GM13977 (cell line): ENCODE measurements around the gene RAP2C.

Experiments
- DNase-seq: peaks from one replicate; pipeline ENCODE4 v3.0.0; 2012; ENCODE audit warnings: low spot score
- in situ Hi-C: fragments of 300-500 bp; cut with MboI; formaldehyde crosslinking; loops from one replicate; pipeline ENCODE4 v1.12.0; 2022; ENCODE audit warnings: low sequenced_read_pairs, low pct_unique_long_range_greater_than_20kb, mixed read lengths, inconsistent platforms; ENCODE audit not compliant: unreplicated experiment
- TF ChIP-seq, protein P1 (sequence below): IDR thresholded peaks from 2 replicates; pipeline ENCODE4 v1.5.1; 2012; ENCODE audit warnings: mild to moderate bottlenecking, control low read depth; ENCODE audit not compliant: insufficient read depth; ENCODE audit errors: extremely low read depth, missing control alignments

RAP2C gene

GRCh38 chrX:132217203-132218073, 1.8 kb downstream of the RAP2C start:
- TF ChIP-seq, protein P1, sequence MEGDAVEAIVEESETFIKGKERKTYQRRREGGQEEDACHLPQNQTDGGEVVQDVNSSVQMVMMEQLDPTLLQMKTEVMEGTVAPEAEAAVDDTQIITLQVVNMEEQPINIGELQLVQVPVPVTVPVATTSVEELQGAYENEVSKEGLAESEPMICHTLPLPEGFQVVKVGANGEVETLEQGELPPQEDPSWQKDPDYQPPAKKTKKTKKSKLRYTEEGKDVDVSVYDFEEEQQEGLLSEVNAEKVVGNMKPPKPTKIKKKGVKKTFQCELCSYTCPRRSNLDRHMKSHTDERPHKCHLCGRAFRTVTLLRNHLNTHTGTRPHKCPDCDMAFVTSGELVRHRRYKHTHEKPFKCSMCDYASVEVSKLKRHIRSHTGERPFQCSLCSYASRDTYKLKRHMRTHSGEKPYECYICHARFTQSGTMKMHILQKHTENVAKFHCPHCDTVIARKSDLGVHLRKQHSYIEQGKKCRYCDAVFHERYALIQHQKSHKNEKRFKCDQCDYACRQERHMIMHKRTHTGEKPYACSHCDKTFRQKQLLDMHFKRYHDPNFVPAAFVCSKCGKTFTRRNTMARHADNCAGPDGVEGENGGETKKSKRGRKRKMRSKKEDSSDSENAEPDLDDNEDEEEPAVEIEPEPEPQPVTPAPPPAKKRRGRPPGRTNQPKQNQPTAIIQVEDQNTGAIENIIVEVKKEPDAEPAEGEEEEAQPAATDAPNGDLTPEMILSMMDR: no peak
- in situ Hi-C loops: no loop called here
- peak; percentile 71 for DNase-seq

- in situ Hi-C loops: no loop called here
- TF ChIP-seq, protein P1: no peak
Observed at GRCh38 chrX:132216806-132217202, 2.4 kb downstream of the RAP2C start.

DNA sequence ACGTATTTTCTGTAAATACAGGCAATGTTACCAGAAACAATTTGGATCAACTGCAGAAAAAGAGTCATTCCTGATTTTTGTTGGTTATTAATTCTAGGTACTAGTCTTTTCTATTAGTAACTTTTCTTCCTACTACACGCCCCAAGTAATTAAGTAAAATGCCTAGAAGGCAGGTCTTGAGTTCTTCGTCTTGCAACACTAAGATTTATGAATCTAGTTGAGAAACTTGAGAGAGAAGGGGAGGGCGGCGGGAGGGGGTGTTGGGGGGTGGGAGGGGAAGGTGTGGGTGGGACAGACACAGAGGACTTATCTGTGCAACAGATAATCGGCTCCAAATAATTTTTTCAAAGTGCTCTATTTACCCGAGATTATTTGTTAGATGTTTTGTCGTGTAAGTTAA, 3.0 kb downstream of the RAP2C start:
- in situ Hi-C loops: no loop called here
- DNase-seq: no peak
- TF ChIP-seq, protein P1: no peak

More at GRCh38 chrX:132216806-132217202, 2.4 kb downstream of the RAP2C start:
- no peak for DNase-seq

DNA sequence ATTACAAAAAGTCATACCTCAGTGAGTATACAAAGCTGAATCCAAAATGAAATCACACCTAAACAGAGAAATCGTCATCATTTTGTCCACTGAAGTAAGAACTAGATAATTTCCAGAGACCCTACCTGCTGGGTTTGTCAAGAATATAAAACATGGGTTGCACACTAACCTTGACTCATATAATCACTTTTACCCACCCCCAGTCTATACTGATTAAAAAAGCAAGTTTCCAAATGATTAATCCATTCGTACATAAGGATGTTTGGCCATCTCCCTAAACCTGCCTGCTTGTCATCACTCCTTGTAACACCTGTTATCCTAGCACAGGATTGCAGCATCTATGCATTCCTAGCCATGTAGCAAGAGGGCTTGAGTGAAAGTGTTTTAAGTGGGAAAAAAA, 4.7 kb downstream of the RAP2C start:
- no peak for DNase-seq
- TF ChIP-seq, protein P1: no peak
- in situ Hi-C loops: no loop called here

- in situ Hi-C loops: no loop called here
Observed at GRCh38 chrX:132209527-132209926, 9.7 kb downstream of the RAP2C start.

GRCh38 chrX:132208422-132208821, 10.8 kb downstream of the RAP2C start:
- TF ChIP-seq, protein P1: no peak
- no peak for DNase-seq
- in situ Hi-C loops: no loop called here

More at GRCh38 chrX:132209527-132209926, 9.7 kb downstream of the RAP2C start:
- DNase-seq: no peak
- TF ChIP-seq, protein P1: no peak
